SK-N-SH (cell line): ENCODE results near the gene HEXB. TPM values are rescaled to one million over a fixed set of nuclear protein-coding genes. Genes with fewer than 3 reads are reported as not detected.

Experiments used
- CTCF ChIA-PET: fragments of 300-600, 350-600 bp; formaldehyde crosslinking; extraction: SDS; loops from one replicate; lab custom pipeline; 2021; lab: Yijun Ruan, JAX
- POLR2A ChIA-PET: fragments of 350-600 bp; sonication (Branson Sonifier 250); formaldehyde crosslinking; extraction: SDS; loops from one replicate; lab custom pipeline; 2020; ENCODE audit warnings: antibody characterized with exemption, inconsistent platforms; lab: Yijun Ruan, JAX
- DNase-seq: peaks from one replicate; pipeline ENCODE4 v3.0.0; 2012
- H2AFZ ChIP-seq: fragments of 200-600 bp; sonication (generic); 2 replicates; pipeline ENCODE4 v1.8.1; 2016; ENCODE audit warnings: antibody characterized with exemption, mild to moderate bottlenecking, low read depth
- H3F3A ChIP-seq: fragments of 200-600 bp; sonication (generic); replicated peaks from 2 replicates; pipeline ENCODE3; 2016; ENCODE audit warnings: antibody characterized with exemption, mild to moderate bottlenecking; ENCODE audit not compliant: insufficient read depth
- H3K27ac ChIP-seq, 2 experiments: fragments of 200-500 bp in 1 of 2; fragments of 200-600 bp in 1 of 2; sonication (Bioruptor generic) in 1 of 2; sonication (generic), shearing (Covaris generic) in 1 of 2; 2 replicates each; pipeline versions ENCODE4 v1.5.1 to v1.6.1; 2014 to 2016; ENCODE audit warnings: low read depth in 2 of 2, inconsistent platforms in 1 of 2, low read length in 1 of 2, mild to moderate bottlenecking in 1 of 2, mixed read lengths in 1 of 2
- H3K27me3 ChIP-seq: fragments of 200-600 bp; sonication (generic), shearing (Covaris generic); 2 replicates; pipeline ENCODE4 v1.6.1; 2016; ENCODE audit warnings: mixed run types; ENCODE audit not compliant: insufficient read depth
- H3K36me3 ChIP-seq, 2 experiments: fragments of 200-500 bp in 1 of 2; fragments of 200-600 bp in 1 of 2; sonication (Bioruptor generic) in 1 of 2; sonication (generic) in 1 of 2; replicated peaks in 1 of 2; 2 replicates each; pipeline versions ENCODE3 to v1.5.1; 2014 to 2016; ENCODE audit warnings: low read length in 1 of 2, mild to moderate bottlenecking in 1 of 2; ENCODE audit not compliant: insufficient read depth in 2 of 2, control insufficient read depth in 1 of 2
- H3K4me1 ChIP-seq, 2 experiments: fragments of 200-500 bp in 1 of 2; fragments of 200-600 bp in 1 of 2; sonication (Bioruptor generic) in 1 of 2; sonication (generic), shearing (Covaris generic) in 1 of 2; 2 replicates each; pipeline versions ENCODE4 v1.5.1 to v1.6.1; 2014 to 2016; ENCODE audit warnings: low read depth in 1 of 2, low read length in 1 of 2, mixed run types in 1 of 2; ENCODE audit not compliant: insufficient read depth in 2 of 2, control insufficient read depth in 1 of 2
- H3K4me2 ChIP-seq: fragments of 200-600 bp; sonication (generic), shearing (Covaris generic); 2 replicates; pipeline ENCODE4 v1.6.1; 2017; ENCODE audit warnings: mixed run types
- H3K4me3 ChIP-seq, 2 experiments: fragments of 200-500 bp in 1 of 2; fragments of 200-600 bp in 1 of 2; sonication (Bioruptor generic) in 1 of 2; sonication (generic), shearing (Covaris generic) in 1 of 2; 2 replicates each; pipeline versions ENCODE4 v1.5.1 to v1.8.1; 2014 to 2016; ENCODE audit warnings: low read depth in 2 of 2, inconsistent platforms in 1 of 2, low read length in 1 of 2, mild to moderate bottlenecking in 1 of 2, mixed read lengths in 1 of 2, moderate library complexity in 1 of 2
- H3K79me2 ChIP-seq: fragments of 200-600 bp; sonication (generic); 2 replicates; pipeline ENCODE4 v1.8.1; 2017; ENCODE audit warnings: mild to moderate bottlenecking; ENCODE audit not compliant: insufficient read depth
- H3K9ac ChIP-seq: fragments of 200-600 bp; sonication (generic); 2 replicates; pipeline ENCODE4 v1.6.1; 2017; ENCODE audit warnings: mixed run types
- H3K9me2 ChIP-seq: fragments of 200-600 bp; sonication (generic); 2 replicates; pipeline ENCODE4 v1.6.1; 2017; ENCODE audit warnings: mixed run types
- H3K9me3 ChIP-seq: fragments of 200-600 bp; sonication (generic); 2 replicates; pipeline ENCODE4 v1.6.1; 2017; ENCODE audit warnings: mixed run types, mild to moderate bottlenecking, moderate library complexity
- H4K20me1 ChIP-seq: fragments of 200-600 bp; sonication (generic); 2 replicates; pipeline ENCODE4 v1.6.1; 2017; ENCODE audit warnings: mild to moderate bottlenecking, mixed run types; ENCODE audit not compliant: insufficient read depth
- EP300 ChIP-seq, 2 experiments: IDR thresholded peaks; 2 replicates each; pipeline versions ENCODE4 v1.4.0 to v1.6.1; 2012; ENCODE audit warnings: borderline replicate concordance in 1 of 2, low read depth in 1 of 2, low read length in 1 of 2
- FOSL2 ChIP-seq: IDR thresholded peaks from 2 replicates; pipeline ENCODE4 v1.4.0; 2012; ENCODE audit warnings: low read depth, mild to moderate bottlenecking, moderate library complexity, borderline replicate concordance
- FOXJ3 ChIP-seq: sonication (generic); formaldehyde crosslinking; IDR thresholded peaks from 2 replicates; pipeline ENCODE4 v1.5.1; 2020; ENCODE audit warnings: mild to moderate bottlenecking, missing genetic modification reagents
- GABPA ChIP-seq: IDR thresholded peaks from 2 replicates; pipeline ENCODE4 v1.4.0; 2012; ENCODE audit warnings: low read depth, mild to moderate bottlenecking
- GATA2 ChIP-seq: sonication (generic); formaldehyde crosslinking; IDR thresholded peaks from 2 replicates; pipeline ENCODE4 v1.5.0; 2020; ENCODE audit warnings: mild to moderate bottlenecking, missing genetic modification reagents
- JUND ChIP-seq: IDR thresholded peaks from 2 replicates; pipeline ENCODE4 v1.4.0; 2012
- MEF2A ChIP-seq: IDR thresholded peaks from 2 replicates; pipeline ENCODE4 v1.4.0; 2012; ENCODE audit warnings: low read depth, borderline replicate concordance
- NFIC ChIP-seq: IDR thresholded peaks from 2 replicates; pipeline ENCODE4 v1.4.0; 2012; ENCODE audit warnings: borderline replicate concordance
- NRF1 ChIP-seq: IDR thresholded peaks from 2 replicates; pipeline ENCODE4 v1.6.1; 2012; ENCODE audit warnings: low read depth, mild to moderate bottlenecking, low read length
- RFX5 ChIP-seq: IDR thresholded peaks from 2 replicates; pipeline ENCODE4 v1.6.1; 2012; ENCODE audit warnings: mild to moderate bottlenecking, improper control_type of control experiment, low read length
- SMC3 ChIP-seq: IDR thresholded peaks from 2 replicates; pipeline ENCODE4 v1.6.1; 2012; ENCODE audit warnings: low read depth, low read length, improper control_type of control experiment
- TAF1 ChIP-seq: IDR thresholded peaks from 2 replicates; pipeline ENCODE4 v1.6.1; 2012; ENCODE audit warnings: low read depth, mild to moderate bottlenecking, low read length, moderate library complexity, borderline replicate concordance
- TEAD4 ChIP-seq: IDR thresholded peaks from 2 replicates; pipeline ENCODE4 v1.4.0; 2012; ENCODE audit warnings: mild to moderate bottlenecking, borderline replicate concordance; ENCODE audit not compliant: insufficient read depth
- YY1 ChIP-seq: IDR thresholded peaks from 2 replicates; pipeline ENCODE4 v1.4.0; 2012; ENCODE audit warnings: low read depth, mild to moderate bottlenecking
- WGBS: methylation state at CpG from one replicate; pipeline ENCODE4 v1.1.6; 2017; ENCODE audit warnings: low lambda C conversion rate; 5-methylcytosine and 5-hydroxymethylcytosine counted together
- polyA plus RNA-seq, 3 experiments: library from polyadenylated mRNA; depleted of rRNA; stranded (reverse); fragments of >200 nt; gene quantifications; 2 replicates each; pipeline ENCODE4 v1.2.3, GENCODE V29; 2012
- TF ChIP-seq, protein P1 (sequence below): fragments of 150-350 bp; IDR thresholded peaks from 2 replicates; pipeline ENCODE4 v1.6.1; 2017; ENCODE audit warnings: antibody characterized with exemption, low read length, low read depth, borderline replicate concordance
- TF ChIP-seq, protein P2 (sequence below): fragments of 200-600 bp; sonication (generic); IDR thresholded peaks from 2 replicates; pipeline ENCODE4 v1.6.1; 2017; ENCODE audit warnings: antibody characterized with exemption, mild to moderate bottlenecking, moderate library complexity
- TF ChIP-seq, protein P3 (sequence below): IDR thresholded peaks from 2 replicates; pipeline ENCODE4; 2012

Gene HEXB
- polyA plus RNA-seq, 1 of the 3 experiments (the other 2 are of a cell fraction) = 75.8 TPM

DNA sequence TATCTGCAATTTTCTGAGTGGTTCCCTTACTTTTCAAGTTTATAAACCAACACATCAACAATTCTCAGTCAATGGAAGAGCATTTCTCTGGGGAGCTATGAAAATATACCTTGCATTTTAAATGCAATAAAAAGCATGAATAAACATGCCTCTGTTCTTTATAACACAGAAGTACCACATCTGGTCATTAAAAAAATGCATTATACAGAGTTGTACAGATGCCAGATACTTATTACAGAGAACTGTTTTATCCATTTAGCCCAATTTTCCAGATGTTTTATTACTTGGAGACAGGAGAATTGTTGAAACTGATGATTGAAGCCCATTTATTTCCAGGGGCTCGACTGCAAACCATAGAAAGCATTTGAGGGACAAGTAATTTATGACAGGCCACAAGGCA is 19.2 kb upstream of the HEXB start:
- 9% methylated on average over 1 of the region's 1 CpG for WGBS
- Histone ChIP-seq H3K79me2 (no peaks in the 10 kb centered on the region), H4K20me1 (no peaks in the 10 kb centered on the region), H3K9me2 (no peaks in the 10 kb centered on the region), H2AFZ (no peak overlapping the region), H3K36me3 (no peaks in the 10 kb centered on the region), H3K27ac (peak overlapping the region in 1 of 2 experiments; percentile 19; a peak in 1 of 4 replicates), H3K4me2 (no peak overlapping the region), H3K4me1 (peaks cover 0 to 7% of the 10 kb centered on the region in 2 experiments; a peak in 2 of 4 replicates), H3F3A (no peaks in the 10 kb centered on the region), H3K27me3 (no peaks in the 10 kb centered on the region), H3K4me3 (no peak overlapping the region), H3K9ac (no peak overlapping the region), H3K9me3 (no peaks in the 10 kb centered on the region)
- peak; percentile 40 for DNase-seq
- ChIA-PET POLR2A (no interaction called here), CTCF (interaction anchor here (0.7 to 1.5 kb wide), 3 partner anchors 10 to 253 kb away, joined by 3 read pairs; no protein-coding TSS in a partner anchor)
- no peak for TF ChIP-seq NFIC
- peak in 1 of 2 experiments; percentile 21; a peak in 1 of 4 replicates for TF ChIP-seq EP300 (IDR thresholded peaks at IDR 0.05; ENCODE audit: borderline replicate concordance in 1 of 2, low read depth in 1 of 2, low read length in 1 of 2)

DNA sequence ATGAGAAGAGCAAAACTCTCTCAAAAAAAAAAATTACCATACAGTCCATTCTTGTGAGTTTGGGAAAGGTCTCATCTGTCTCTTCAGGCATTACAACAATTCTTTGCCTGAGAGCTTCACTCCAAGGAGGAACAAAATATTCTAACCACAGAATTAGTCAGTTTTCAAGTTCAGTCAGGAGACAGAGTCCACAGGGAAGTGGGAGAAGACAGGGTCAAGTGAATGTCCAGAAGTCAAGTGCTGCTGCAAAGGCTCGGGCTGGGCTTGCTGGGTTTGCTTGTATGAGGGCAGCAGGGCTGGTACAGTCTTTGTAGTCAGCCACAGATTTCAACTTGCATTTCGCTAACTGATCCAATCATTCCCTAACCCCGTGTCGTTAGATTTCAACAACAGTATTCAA is 17.6 kb upstream of the HEXB start:
- Histone ChIP-seq H3K27ac (no peak overlapping the region), H3K4me3 (no peak overlapping the region), H4K20me1 (no peaks in the 10 kb centered on the region), H3K79me2 (no peaks in the 10 kb centered on the region), H3K4me1 (peaks cover 0 to 13% of the 10 kb centered on the region in 2 experiments; a peak in 2 of 4 replicates), H3K36me3 (no peaks in the 10 kb centered on the region), H3K4me2 (no peak overlapping the region), H3K9me2 (no peaks in the 10 kb centered on the region), H3F3A (no peaks in the 10 kb centered on the region), H3K9me3 (no peaks in the 10 kb centered on the region), H2AFZ (no peak overlapping the region), H3K27me3 (no peaks in the 10 kb centered on the region), H3K9ac (no peak overlapping the region)
- CTCF ChIA-PET = interaction anchor here (1.1 kb wide), 1 partner anchor 252 kb away, joined by 5 read pairs; no protein-coding TSS in a partner anchor
- 88% methylated on average over 3 of the region's 4 CpGs for WGBS
- TF ChIP-seq NFIC (no peak), NRF1 (no peak), FOXJ3 (CRISPR knock-in tag) (no peak), YY1 (no peak), SMC3 (no peak)
- TF ChIP-seq, protein P1, sequence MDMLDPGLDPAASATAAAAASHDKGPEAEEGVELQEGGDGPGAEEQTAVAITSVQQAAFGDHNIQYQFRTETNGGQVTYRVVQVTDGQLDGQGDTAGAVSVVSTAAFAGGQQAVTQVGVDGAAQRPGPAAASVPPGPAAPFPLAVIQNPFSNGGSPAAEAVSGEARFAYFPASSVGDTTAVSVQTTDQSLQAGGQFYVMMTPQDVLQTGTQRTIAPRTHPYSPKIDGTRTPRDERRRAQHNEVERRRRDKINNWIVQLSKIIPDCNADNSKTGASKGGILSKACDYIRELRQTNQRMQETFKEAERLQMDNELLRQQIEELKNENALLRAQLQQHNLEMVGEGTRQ = no peak
- POLR2A ChIA-PET = no interaction called here
- DNase-seq = no peak

DNA sequence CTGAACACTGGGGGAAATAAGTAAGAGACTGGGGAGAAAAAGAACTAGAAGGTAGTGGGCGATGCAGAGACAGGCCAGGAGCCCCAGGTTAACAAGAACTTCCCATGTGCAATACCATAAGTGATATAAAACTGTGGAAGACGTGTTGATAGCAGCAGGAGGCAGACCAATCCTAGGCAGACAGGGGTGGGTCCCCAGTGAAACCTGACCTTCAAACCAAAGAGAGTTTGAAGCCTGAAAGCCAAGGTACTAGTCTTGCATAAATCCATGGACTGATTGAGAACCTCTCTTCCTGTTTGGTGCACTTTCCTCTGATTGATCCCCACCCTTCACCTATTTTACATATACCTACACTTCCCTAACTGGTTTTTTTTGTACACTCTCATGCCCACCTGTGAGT is 15.2 kb upstream of the HEXB start:
- Histone ChIP-seq H3K4me3 (no peak overlapping the region), H4K20me1 (no peaks in the 10 kb centered on the region), H3K9me3 (no peaks in the 10 kb centered on the region), H3K79me2 (no peaks in the 10 kb centered on the region), H3F3A (no peaks in the 10 kb centered on the region), H3K4me1 (peaks cover 0 to 25% of the 10 kb centered on the region in 2 experiments; a peak in 2 of 4 replicates), H3K36me3 (no peaks in the 10 kb centered on the region), H3K9ac (no peak overlapping the region), H3K27ac (no peak overlapping the region), H2AFZ (no peak overlapping the region), H3K9me2 (no peaks in the 10 kb centered on the region), H3K4me2 (no peak overlapping the region), H3K27me3 (no peaks in the 10 kb centered on the region)
- CTCF ChIA-PET = interaction anchor here (1.0 to 1.2 kb wide), 2 partner anchors 21 to 767 kb away, joined by 3 read pairs; no protein-coding TSS in a partner anchor
- 43% methylated on average over 2 of the region's 2 CpGs for WGBS
- no peak for DNase-seq
- POLR2A ChIA-PET = no interaction called here
- TF ChIP-seq JUND (no peak), TEAD4 (no peak), GABPA (no peak), FOSL2 (no peak), TAF1 (no peak), RFX5 (no peak), SMC3 (no peak), MEF2A (no peak), GATA2 (CRISPR knock-in tag) (no peak)
- TF ChIP-seq, protein P2, sequence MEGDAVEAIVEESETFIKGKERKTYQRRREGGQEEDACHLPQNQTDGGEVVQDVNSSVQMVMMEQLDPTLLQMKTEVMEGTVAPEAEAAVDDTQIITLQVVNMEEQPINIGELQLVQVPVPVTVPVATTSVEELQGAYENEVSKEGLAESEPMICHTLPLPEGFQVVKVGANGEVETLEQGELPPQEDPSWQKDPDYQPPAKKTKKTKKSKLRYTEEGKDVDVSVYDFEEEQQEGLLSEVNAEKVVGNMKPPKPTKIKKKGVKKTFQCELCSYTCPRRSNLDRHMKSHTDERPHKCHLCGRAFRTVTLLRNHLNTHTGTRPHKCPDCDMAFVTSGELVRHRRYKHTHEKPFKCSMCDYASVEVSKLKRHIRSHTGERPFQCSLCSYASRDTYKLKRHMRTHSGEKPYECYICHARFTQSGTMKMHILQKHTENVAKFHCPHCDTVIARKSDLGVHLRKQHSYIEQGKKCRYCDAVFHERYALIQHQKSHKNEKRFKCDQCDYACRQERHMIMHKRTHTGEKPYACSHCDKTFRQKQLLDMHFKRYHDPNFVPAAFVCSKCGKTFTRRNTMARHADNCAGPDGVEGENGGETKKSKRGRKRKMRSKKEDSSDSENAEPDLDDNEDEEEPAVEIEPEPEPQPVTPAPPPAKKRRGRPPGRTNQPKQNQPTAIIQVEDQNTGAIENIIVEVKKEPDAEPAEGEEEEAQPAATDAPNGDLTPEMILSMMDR = no peak
- TF ChIP-seq, protein P3, sequence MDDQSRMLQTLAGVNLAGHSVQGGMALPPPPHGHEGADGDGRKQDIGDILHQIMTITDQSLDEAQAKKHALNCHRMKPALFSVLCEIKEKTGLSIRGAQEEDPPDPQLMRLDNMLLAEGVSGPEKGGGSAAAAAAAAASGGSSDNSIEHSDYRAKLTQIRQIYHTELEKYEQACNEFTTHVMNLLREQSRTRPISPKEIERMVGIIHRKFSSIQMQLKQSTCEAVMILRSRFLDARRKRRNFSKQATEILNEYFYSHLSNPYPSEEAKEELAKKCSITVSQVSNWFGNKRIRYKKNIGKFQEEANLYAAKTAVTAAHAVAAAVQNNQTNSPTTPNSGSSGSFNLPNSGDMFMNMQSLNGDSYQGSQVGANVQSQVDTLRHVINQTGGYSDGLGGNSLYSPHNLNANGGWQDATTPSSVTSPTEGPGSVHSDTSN = no peak
